Measurements from ENCODE around the gene TRIM17. TPM values are rescaled to one million over a fixed set of nuclear protein-coding genes. Genes with fewer than 3 reads are reported as not detected.

The TRIM17 gene
- polyA plus RNA-seq, 1 donor: 0.63 TPM

- no peak for DNase-seq (ENCODE audit: low read depth)
Observed at GRCh38 chr1:228417483-228418203, 982 bp upstream of the TRIM17 start.

- no peak for DNase-seq (ENCODE audit: low read depth)
Observed at GRCh38 chr1:228417061-228417460, 400 bp upstream of the TRIM17 start.

DNA sequence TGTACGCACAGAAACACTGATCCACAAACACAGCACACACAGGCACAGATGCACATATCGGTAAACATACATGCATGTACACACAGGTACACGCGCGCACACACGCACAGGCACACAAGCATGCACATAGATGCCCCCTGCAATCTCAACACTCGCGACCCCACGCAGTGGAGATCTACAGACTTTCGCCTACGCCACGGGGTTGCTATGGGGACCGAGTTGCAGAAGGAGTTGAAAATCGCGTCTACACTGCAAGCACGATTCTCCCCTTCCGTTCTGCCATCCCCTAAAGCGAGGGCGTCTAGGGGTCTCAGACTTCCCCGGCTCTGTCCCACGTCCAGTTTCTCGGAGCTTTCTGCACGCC lies 826 bp downstream of the TRIM17 start:
- DNase-seq (ENCODE audit: low read depth): no peak

GRCh38 chr1:228415221-228415620 lies 1.4 kb downstream of the TRIM17 start:
- DNase-seq (ENCODE audit: low read depth): no peak

DNA sequence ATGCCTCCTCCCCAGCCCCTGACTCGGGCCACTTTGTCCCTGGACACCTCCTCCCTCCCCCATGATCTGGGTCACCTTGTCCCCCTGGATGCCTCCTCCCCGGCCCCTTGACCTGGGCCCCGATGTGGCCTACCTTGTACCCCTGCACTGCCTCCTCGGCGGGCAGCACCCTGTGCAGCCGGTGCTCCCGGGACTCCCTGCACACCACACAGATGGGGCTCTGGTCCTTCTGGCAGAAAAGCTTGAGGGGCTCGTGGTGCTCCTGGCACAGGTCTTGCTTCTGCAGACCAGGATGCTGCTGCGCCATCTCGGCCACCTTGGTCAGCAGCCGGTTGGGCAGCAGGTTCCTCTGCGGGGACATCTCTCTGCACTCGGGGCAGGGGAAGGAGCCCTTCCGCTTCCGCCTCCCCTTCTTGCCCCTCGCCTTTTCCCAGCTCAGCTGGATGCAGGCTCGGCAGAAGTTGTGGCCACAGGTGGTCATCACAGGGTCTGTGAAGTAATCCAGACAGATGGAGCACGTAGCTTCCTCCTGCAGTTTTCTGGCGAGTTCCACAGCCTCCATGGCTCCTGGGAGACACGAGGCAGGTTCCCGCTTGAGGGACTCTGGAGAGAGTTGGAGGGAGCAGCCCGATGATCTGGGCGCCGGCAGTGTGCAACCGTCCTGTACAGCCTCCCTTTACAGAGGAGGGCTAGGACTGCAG lies 2.0 kb downstream of the TRIM17 start:
- DNase-seq (ENCODE audit: low read depth): no peak

DNA sequence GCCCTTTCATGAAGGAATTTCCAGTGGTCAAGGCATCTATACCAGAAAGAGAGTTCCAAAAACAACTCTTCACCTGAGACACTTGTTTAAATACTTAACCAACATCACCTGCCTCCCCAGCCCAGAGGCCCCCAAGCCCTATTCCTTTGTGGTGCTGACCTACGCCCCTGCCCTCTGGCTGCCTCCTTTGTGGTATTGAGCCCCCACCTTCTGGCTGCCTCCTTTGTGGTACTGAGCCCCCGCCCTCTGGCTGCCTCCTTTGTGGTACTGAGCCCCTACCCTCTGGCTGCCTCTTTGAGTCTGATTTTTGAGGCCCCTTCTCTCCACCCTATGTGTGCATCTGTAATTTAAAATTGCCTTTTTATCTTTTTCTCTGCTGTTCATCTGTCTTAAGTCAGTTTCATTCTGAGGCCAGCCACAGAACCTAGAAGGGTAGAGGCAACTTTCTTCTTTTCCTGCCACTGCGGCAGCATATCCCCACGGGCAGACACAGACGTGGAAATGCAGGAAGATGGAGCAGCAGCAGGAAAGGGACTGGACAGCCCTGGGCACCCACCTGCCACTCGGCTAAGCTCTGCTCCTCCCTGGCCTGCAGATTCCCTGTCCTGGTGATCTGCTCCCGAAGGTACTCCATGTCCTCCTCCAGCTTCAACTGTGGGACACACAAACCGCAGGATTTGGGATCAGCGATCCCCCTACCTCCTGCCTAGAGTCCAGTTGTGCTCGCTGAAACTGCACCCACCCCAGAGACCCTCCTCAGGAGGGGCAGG lies 3.2 kb downstream of the TRIM17 start:
- no peak for DNase-seq (ENCODE audit: low read depth)

DNA sequence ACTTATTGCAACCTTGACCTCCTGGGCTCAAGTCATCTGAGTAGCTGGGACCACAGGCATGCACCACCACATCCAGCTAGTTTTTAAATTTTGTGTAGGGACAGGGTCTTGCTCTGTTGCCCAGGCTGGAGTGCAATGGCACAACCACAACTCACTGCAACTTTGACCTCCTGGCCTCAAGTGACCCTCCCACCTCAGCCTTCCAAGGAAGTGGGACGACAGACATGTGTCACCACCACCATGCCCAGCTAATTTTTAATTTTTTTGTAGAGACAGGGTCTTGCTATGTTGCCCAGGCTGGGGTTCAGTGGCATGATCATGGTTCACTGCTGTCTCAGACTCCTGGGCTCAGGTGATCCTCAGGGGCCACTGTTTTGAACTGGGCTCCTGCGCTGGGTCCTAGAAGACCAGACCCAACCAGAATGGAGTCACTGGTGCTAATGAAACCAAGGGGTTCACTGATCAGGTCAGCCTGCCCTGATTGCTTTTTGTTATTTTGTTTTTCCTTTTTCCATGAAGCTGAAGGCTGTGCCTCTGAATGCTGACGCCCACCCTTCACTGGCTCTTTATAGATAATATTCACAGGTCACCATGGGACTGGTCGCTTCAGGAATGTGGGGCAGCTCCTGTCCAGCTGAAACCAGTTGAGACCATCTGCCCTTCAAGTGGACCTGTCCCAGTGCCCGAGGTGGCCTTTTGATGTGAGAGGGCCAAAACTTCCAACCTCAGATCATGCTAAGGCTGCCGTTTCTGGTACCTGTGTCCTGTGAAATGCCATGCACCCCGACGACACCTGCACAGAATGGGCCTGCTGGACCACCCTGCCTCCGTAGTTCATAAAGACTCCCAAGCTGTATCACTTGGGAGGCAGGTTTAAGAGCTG lies 4.9 kb downstream of the TRIM17 start:
- DNase-seq (ENCODE audit: low read depth): no peak

DNA sequence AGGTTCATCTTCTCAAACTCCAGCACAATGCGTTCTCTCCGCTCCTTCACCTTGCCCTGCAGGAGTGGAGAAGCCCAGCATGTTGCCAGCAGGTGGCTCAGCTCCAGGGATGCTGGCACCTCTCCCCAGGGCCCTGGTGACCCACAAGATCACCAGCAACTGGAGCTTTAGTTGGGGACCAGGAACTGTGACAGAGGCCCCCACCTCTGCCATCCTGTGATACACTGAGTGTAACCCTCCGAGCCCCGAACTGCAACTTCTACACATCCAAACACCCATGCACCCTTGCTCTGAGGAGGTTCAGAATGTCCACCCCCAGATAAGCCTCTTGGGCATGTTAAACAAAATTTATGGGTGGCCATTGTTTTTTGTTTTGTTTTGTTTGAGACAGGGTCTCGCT lies 5.5 kb downstream of the TRIM17 start:
- DNase-seq (ENCODE audit: low read depth): no peak

- no peak for DNase-seq (ENCODE audit: low read depth)
Observed at GRCh38 chr1:228410671-228411070, 6.0 kb downstream of the TRIM17 start.

DNA sequence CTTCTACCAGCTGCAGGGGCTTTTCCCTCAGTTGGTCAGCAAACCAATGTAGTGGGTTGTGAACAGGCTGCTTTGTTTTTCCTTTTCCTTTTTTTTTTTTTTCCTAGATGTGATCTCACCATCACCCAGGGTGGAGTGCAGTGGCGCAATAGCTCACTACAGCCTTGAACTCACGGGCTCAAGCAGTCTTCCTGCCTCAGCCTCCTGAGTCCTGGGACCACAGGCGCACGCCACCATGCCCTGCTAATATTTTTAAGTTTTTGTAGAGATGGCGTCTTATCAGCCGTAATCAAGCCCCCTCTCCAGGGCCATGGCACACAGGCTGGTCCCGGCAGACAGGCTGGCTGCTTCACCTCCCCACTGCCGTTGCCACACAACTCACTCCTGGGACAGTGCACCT lies 6.6 kb downstream of the TRIM17 start:
- no peak for DNase-seq (ENCODE audit: low read depth)

- DNase-seq (ENCODE audit: low read depth): no peak
Observed at GRCh38 chr1:228408869-228409805, 7.5 kb downstream of the TRIM17 start.

GRCh38 chr1:228408041-228408868 lies 8.4 kb downstream of the TRIM17 start:
- DNase-seq (ENCODE audit: low read depth): no peak

GRCh38 chr1:228407106-228408040 lies 9.3 kb downstream of the TRIM17 start:
- DNase-seq (ENCODE audit: low read depth): no peak

DNA sequence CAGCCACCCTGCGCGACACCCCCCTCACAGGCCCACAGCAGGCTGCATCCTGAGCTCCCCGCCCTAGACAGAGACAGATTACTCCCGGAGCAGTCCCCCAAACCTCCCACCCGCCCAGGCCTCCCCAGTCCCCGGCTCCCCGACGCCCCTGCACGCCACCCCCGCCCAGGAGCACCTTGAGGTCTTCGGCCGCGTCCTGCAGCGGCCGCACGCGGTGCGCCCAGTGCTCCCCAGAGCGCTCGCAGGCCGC lies 10.8 kb downstream of the TRIM17 start:
- no peak for DNase-seq (ENCODE audit: low read depth)

- DNase-seq (ENCODE audit: low read depth): no peak
Observed at GRCh38 chr1:228405200-228405978, 11.3 kb downstream of the TRIM17 start.

DNA sequence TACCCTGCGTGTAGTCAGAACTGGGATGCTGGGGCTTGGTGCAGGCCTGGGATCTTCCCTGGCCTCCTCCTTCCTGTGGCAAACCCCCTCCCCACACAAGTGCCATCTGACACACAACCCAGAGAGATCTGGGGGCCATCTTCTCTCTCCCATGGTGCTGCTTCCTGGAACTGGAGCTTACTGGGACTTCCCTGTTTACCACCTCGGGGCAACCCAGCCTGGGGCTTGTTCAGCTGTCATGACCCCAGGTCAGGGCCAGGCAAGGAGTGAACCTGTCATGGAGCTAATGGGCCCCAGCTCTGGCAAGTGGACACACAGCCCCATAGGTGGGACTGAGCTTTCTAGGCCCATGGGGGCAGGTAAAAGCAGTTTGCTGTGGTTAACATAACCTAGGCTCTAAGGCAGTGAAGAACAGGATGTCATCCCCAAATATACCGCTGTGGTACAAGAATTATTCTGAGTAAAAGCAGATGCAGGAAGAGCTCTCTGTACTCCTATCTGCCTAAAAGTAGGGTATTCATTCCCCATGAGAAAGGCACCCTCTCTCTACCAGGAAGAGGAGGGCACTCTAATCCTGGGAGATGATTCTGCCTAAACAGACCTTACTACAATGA lies 12.4 kb downstream of the TRIM17 start:
- no peak for DNase-seq (ENCODE audit: low read depth)

DNA sequence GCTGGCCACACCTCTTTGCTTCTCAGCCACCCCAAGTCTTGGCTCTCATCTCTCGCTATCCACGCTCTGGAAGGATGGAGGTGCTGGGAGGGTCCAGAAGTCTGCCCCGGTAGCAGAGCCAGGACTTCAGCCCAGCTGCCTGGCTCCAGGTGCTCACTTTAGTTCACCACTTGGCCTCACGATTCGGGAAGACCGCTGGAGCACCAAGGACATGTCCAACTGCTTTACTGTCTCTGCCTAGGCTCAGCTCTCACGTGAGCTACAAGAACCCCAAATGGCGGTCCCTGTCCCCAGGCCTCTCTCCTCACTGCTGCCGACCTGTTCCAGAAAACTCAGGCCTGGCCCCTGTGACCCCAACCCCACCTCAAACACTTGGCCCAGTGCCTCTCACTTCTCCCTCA lies 13.4 kb downstream of the TRIM17 start:
- DNase-seq (ENCODE audit: low read depth): no peak

- DNase-seq (ENCODE audit: low read depth): no peak
Observed at GRCh38 chr1:228402641-228403025, 14.0 kb downstream of the TRIM17 start.

All from forelimb muscle (tissue), 1 donor.